ENCODE results near the gene EIF1AD.

Gene EIF1AD

DNA sequence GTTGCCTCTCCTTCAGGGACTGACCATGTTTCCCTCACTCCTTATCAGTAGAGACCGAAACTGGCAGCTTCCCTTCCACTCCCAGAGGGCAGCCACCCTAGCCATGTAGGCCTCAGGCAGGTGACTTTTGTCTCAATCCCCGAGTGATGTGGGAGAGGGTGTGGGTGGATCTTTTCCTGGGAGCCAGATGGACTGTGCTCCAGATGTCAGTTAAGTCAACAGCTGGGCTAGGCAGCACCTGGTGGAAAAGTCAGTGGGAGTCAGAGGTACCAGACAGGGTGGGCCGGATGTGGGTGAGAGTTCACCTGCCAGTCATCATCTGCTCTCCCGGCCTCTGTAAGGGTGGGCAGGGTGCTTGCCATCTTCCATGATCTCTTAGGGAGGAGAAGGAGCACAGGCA, 2.2 kb upstream of the EIF1AD start:
- DNase-seq (ENCODE audit: low read depth in 2 of 2), result no peak

DNA sequence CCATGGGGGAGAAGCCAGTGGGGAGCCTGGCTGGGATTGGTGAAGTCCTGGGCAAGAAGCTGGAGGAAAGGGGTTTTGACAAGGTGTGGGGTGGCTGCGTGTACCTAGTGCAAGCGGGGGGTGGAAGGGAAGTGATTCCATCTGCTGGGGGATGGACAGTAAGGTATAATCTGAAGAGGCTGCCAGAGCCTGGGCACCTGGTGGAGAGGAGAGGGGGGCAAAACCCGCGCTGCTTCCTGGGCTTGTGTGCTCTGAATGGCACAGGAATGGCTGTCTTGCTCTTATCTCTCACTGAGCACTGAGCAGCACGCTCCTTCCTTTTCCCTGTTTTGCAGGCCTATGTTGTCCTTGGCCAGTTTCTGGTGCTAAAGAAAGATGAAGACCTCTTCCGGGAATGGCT, 1.3 kb upstream of the EIF1AD start:
- DNase-seq (ENCODE audit: low read depth in 2 of 2), result no peak

DNA sequence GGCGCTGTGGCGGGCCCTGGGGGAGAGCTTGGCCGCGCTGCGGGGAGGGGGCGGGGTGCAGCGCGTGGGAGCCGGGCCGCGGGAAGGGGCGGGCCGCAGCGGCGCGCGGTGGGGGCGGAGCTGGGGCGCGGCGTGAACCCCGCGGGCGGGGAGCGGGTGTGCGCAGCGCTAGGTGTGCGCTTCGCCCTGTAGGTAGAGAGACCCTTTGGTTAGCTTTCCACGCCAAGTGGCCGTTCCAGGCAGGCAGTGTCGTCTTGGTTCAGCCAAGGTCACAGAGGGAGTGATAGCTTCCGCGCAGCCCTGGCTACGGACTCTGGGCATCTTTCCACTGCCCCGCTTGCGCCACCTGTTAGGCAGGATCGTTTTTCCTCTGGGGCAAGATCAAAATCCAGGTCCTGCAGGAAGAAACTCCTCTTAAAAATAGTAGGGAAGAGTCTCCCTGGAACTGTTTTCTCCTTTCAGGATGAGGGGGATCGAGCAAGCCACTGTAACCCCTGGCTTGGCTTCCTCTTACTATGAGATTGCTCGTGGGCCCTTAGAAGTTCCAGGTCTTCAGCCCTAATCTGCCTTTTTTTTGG, 780 bp upstream of the EIF1AD start:
- DNase-seq (ENCODE audit: low read depth in 2 of 2), result no peak

DNA sequence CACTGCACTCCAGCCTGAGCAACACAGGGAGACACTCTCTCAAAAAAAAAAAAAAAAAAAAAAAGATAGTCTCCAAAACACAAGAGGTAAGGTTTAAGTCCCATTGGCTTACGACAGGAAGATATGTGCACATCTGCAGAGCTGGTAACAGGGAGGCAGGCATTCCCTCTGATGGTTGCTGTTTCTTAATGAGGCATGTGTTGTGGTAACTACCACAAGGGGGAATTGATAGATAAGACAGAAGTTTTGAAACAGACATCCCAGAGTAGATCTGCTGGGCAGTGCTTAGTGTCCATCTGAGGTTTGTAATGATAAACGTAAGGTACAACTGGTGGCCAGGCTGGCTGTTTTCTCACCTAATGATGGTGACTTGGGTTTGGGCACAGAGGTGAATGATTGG, 4.7 kb downstream of the EIF1AD start:
- no peak for DNase-seq (ENCODE audit: low read depth in 2 of 2)

DNA sequence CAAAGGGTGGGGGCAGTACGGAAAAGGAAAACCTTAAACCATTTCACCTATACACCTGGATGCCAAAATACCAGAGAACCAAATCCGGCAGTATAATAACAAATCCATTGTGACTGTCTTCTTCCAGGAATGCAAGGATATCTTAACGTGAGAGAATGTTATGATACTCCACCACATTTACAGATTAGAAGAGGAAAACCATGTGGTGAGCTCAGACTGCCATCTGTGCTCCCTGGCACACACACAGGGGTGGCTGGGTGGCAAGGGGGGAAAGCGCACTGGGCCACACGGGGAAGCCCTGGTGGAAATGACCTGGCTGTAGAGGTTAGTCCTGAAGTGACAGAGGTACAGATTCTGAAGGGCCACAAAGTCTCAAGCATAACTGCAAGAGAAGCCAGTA, 9.9 kb downstream of the EIF1AD start:
- DNase-seq (ENCODE audit: low read depth in 2 of 2), result no peak

DNA sequence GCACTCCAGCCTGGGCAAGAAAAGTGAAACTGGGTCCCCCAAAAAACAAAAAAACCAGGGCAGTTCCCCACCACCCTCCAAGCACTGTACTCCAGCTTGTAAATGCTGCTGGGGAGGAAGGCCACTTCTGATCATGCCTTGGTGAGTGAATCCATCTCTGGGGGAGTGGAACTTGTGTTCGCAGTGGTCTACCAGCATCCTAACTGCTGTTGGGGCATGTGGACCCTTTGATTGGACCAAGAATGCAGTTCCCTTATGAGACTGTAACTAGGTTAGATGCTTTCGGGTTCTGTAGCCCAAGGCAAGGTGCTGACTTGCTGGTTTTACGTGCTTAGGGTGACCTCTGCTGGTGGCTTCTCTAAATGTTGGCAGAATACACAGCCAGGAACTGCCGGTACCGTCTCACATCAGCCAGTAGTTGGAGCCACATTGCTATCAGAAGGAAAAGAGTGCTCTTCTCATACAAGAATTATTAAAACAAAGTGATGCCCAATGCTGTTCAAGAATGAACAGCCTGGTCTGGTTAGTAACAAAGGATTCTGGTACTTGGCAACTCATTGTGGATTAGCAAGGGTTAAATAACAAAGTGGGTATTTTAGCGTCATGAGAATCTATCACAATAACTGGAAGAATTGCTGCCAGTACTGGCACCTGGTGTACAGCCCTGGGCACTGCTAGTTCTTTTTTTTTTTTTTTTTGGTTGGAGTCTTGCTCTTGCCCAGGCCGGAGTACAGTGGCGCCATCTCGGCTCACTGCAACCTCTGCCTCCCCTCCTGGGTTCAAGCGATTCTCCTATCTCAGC, 13.0 kb downstream of the EIF1AD start:
- peak; percentile 80 to 87 for DNase-seq (ENCODE audit: low read depth in 2 of 2)

DNA sequence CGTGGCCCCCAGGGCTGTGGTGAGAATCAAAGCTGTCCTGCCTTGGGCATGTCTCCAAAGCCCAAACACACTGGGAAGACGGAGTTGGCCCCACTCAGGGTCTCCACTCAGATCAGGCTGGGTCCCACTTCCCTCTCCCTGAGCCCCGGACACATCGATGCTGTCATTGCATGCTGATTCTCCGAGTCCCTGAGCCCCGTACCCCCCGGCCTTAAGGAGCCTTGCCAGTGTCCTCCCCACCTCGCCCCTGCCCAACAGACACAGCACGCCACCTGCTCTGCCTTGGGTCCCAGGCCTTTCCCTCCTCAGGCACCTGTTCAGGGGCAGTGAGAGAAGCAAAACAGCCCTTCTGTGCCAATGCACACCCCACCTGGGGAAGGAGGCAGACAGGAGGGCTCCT, 14.6 kb downstream of the EIF1AD start:
- no peak for DNase-seq (ENCODE audit: low read depth in 2 of 2)

DNA sequence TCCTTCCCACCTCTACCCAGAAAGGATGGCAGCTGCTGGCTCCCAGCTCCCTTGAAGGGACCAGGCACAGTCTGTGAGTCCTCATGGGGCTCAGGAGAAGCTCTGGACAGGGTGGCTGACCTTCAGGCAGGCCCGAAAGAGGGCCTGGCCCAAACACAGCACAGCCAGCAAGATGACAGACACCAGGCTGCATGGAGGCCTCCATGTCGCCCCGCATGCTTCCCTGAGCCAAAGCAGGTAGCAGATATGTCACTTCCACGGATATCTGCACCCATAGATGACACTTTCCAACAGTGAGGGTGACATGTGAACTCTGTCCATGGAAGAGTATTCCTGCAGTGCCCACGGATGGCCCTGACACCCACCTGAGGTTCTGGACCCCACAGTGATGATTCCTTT, 18.4 kb downstream of the EIF1AD start:
- no peak for DNase-seq (ENCODE audit: low read depth in 2 of 2)

DNA sequence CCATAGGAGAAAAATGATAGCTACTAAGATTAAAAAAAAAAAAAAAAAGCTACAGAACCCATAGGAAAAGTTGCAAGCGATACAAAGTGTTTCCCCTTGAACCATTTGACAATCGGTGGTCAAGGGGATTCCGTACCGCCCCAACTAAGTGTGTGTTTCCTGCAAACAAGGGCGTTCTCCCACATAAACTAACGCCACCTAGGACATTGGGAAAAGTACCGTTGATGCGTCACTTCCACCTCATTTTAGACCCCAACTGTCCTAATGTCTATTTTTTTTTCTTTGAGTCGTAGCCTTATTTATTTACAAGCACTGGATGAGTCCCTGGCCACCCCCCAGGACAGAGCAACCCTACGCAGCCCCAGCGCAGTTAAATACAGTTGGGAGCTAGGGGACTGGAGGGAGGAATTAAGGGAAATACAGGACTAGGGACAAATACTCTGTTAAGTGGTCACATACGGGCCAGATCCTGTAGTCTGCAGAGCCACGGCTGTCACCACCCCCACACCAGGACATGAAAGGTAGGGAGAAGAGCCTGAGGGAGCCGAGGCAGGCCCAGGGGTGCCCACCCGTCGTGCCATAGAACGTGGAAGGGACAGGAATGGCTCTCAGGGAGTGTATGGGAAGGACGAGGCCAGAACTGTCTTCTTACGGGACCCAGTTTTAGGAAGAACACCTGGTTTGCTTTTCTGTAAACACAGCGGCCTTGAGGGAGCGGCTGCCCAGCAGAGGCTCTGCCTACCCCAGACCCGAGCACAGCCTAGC, 19.0 kb downstream of the EIF1AD start:
- no peak for DNase-seq (ENCODE audit: low read depth in 2 of 2)

DNA sequence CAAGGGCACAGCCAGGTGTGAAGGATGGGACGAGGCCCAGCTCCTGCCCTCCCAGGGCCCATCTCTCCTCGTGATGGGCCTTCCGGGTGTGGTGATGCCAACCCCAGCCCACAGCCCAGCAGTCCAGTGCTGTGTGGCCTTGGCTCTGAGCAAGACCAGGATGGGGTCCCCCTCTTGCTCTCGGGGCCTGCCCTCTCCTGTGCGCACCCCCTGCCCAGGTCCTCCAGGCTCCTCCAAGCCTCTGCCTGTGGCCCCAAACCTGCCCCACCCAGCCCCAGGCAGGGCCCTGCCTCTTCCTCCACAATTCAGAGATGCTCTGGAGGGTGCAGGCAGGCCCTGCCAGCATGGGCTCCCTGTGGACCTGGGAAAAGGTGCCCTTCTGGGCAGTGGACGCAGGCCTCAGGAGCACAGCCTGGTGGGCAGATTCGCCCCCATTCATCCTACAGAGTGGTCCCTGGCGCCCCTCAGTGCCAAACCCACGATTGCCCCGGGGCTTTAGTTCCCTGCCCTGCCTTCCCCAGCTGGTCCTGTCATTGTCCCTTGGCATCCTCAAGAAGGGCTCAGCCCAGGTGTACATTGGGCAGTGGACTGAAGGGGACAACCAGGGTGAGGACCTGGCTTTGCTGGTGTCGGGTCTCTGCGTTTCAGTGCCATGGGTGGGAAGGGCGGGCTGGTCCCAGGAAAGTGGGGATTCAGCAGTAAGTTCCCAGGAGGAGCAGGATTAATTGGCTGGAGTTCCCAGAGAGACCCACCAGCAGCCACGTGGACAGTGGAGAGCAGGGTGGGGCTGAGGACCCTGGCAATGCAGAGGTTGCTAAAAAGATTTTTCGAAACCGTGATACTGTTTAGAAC, 19.8 kb downstream of the EIF1AD start:
- no peak for DNase-seq (ENCODE audit: low read depth in 2 of 2)

DNA sequence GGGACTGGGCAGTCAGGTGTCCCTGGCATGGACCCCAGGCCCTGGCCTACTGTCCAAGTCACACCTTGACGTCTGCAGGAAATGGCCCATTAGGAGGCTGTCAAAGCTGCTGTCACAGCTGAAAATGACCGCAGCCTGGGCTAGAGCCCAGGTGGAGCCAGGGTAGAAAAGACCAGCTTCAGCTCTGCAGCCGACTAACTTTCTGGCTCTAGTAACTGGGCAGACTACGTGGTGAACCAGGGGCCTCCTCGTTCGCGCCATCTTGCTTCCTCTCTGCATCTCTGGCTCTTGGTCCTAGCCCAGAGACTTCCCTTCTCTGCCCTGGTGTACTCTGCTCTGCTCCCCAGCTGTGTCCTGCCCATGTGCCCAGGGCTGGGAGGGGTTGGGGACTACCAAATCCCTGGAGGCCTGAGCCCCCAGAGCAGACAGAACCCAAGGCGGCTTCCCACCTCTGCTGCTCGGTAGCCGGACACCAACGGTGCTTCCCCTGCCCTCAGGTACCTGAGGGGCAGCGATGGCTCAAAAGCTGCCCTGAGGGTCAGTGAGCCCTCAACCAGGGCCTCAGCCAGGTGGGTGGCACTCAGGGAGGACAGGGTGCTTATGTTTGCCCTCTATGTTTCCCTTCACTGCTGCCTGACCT, 20.7 kb downstream of the EIF1AD start:
- DNase-seq (ENCODE audit: low read depth in 2 of 2), result no peak

DNA sequence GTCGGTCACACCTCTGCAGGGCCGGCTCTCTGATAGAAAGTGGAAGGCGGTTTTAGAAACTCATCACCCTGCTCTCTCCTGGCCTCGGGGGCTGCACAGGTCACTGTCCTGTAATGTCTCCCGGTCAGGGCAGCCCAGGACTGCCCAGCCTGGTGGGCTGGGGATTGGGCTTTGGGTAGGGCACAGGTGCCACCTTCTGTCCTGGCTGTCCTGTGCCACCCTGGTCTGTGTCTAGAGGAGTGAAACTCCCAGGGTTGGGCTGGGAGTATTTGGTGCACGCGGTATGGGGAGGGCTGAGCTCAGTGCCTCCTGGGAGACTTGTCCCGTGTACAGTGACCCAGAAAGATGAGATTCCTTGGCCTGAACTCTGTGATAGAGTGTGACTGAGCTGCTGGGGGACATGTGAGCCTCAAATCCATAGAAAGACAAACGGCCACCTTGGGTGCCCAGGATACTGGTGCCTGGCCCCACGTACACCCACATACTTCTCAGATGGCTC, 22.6 kb downstream of the EIF1AD start:
- no peak for DNase-seq (ENCODE audit: low read depth in 2 of 2)

DNA sequence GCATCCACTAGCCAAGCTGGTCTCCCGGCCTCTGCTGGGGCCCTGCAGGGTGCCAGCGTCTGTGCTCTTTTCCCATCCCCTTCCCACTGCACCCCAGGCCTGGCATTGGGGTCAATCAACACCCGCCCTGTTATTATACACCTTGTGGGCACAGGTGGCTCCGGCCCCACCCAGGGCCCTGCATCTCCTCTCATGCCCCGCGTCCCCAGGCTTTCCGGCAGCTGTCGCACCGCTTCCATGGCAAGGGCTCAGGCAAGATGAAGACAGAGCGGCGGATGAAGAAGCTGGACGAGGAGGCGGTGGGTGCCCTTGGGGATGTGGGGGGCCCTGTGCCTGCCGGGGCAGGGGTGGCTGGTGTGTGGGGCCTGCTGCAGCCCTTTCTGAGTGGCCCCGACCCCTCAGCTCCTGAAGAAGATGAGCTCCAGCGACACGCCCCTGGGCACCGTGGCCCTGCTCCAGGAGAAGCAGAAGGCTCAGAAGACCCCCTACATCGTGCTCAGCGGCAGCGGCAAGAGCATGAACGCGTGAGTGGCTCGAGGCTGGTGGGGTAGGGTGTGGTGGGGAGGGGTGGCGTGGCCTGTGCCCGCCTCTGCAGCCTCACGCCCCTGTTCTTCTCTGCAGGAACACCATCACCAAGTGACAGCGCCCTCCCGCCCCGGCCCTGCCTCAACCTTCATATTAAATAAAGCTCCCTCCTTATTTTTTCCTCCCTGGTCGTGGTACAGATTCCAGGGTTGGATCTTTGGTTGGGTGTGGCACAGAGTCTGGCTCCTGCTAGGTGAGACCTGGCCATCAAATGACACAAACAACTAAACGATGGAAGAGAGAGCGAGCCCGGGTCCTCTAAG, 23.3 kb downstream of the EIF1AD start:
- DNase-seq (ENCODE audit: low read depth in 2 of 2), result no peak

DNA sequence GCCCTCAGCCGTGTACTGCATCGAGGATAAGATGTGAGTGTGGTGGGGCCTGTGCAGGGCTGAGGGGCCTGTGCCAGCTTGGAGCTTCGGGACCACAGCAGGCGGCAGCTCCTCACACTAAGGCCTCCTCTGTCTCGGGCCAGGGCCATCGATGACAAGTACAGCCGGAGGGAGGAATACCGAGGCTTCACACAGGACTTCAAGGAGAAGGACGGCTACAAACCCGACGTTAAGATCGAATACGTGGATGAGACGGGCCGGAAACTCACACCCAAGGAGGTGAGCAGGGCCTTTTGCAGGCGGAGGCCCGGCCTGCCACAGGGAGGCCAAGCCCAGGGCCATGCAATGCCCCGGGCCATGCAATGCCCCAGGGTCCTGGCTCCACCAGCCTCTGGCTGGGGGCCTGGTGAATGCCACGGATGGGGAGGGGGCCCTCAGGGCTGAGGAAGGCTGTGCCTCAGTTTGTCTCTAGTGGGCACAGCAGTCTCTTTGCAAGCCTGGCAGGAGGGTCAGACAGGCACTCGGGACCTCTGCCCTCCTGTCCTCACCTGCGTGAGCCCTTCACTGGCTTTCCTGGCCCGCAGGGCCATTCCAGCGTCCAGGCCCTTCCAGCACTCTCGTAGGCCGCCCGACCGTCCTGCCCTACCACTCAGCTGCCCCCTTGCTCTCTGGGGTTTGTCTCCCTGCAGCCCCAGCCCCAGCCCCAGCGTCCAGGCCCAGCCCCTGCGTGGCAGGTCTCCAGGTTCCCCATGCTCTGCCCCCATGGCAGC, 24.2 kb downstream of the EIF1AD start:
- DNase-seq (ENCODE audit: low read depth in 2 of 2), result no peak

DNA sequence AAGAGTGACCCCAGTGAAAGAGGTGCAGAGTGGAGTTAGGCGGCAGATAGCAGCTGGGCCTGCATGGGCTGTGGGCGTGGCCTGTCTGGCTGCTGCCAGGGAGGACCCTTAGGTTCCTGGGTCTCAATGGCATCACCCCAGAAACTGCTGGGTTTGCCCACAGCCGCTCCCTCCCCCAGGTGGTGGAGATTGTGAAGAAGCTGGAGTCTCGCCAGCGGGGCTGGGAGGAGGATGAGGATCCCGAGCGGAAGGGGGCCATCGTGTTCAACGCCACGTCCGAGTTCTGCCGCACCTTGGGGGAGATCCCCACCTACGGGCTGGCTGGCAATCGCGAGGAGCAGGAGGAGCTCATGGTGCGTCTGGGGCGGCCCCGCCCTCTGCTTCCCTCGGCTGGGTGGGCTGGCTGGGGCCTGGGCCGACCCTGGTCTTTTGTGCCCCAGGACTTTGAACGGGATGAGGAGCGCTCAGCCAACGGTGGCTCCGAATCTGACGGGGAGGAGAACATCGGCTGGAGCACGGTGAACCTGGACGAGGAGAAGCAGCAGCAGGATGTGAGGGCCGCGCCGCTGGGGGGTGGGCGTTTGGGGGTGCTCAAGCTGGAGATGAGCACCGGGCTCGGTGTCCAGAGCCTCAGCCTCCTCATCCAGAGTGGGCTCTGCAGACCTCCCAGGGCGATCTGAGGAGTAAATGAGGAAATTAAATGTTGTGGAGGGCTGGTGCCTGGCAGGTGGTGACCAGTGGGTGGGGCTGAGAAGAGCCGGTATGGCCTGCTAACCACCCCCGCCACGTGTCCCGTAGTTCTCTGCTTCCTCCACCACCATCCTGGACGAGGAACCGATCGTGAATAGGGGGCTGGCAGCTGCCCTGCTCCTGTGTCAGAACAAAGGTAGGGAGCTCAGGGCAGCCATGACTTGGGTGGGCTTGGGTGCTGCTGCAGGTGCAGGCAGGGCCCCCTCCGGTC, 25.5 kb downstream of the EIF1AD start:
- no peak for DNase-seq (ENCODE audit: low read depth in 2 of 2)

DNA sequence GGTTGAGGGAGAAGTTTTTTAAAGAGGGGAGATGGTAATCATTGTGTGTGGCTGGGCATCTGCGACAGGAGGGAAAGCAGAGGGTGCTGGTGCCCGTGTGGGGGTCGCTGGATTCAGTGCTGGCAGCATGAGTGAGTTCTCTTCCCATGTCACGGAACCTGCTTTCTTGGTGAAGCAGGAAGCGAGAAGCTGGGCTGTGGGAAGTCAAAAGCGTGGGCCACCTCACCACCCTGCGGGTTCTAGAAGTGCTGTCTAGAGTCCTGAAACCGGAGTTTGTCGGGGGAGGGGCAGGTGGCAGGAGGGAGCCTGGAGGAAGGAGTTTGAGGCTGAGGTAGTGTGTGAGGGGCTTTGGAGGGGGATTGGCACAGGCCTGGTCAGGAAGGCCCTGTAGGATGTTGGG, 26.2 kb downstream of the EIF1AD start:
- no peak for DNase-seq (ENCODE audit: low read depth in 2 of 2)

DNA sequence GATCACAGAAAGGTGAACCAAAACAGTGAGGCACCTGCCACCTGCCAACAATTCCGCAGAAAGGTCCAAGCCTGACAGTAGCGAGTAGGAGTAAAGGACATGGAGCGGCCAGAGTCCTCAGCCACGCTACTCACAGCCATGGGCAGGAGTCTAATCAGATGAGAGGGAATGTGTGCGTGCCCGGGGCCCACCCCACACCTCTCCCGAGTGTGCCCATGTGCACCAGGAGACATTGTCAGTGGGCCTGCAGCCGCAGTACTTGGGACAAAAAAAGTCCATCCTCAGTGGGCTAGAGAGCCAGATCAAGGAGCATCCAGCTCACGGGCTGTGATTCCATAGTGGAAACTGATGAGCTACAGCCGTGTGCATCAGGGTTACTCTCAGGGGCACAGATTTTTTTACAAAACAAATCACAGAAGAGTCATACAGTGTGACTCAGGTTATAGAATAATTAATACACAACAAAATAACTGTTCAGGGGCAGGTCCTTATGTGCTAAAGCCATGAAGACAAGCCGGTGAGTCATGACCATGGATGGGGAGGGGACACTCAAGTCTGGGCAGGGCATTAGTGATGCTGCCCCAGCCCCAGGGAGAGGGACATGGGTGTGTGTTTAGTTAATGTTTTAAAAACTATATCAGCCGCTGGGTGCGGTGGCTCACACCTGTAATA, 28.4 kb downstream of the EIF1AD start:
- DNase-seq (ENCODE audit: low read depth in 2 of 2), result no peak

DNA sequence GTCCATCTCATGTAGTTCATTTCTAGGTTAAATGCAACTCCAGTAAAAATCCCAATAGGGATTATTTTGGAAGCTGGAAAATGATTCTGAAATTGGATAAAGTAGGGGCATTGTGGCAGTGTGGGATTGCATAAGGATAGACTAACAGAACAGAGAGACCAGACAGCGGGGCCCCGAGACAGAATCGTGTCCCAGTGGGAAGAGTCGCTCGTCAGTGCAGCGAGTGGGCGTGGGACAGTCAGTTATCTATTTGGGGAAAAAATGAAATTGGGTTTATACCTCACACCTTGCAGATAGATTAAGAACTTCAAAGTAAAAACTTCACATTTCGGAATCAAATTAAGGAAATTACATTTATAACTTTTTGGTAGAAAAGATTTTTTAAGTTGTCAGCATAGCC, 29.8 kb downstream of the EIF1AD start:
- DNase-seq (ENCODE audit: low read depth in 2 of 2), result no peak
